Common myeloid progenitor, CD34-positive (primary cell): ENCODE results near the gene SCART1.

Experiments used
- CTCF ChIA-PET: fragments of 350-600 bp; sonication (Branson Sonifier 250); formaldehyde crosslinking; loops from one replicate; lab custom pipeline; 2021; ENCODE audit warnings: antibody characterized with exemption; lab: Charles Lee
- POLR2A ChIA-PET: fragments of 350-600 bp; sonication (Branson Sonifier 250); formaldehyde crosslinking; loops from one replicate; lab custom pipeline; 2021; ENCODE audit warnings: antibody characterized with exemption; lab: Charles Lee
- DNase-seq, 3 donors: peaks; one replicate each; pipeline versions ENCODE4 v3.0.0 to v3.0.0-alpha.2; 2013
- H3K27ac ChIP-seq, 2 experiments: 1 replicate in 1 of 2; 2 replicates in 1 of 2; pipeline ENCODE4 v1.7.0; 2013; ENCODE audit warnings: inconsistent platforms in 2 of 2, low read length in 2 of 2, mild to moderate bottlenecking in 2 of 2, low read depth in 1 of 2, moderate library complexity in 1 of 2; ENCODE audit not compliant: severe bottlenecking in 2 of 2, insufficient read depth in 1 of 2, poor library complexity in 1 of 2
- H3K27me3 ChIP-seq, 5 experiments: replicated peaks in 2 of 5; 1 replicate in 3 of 5; 2 replicates in 2 of 5; pipeline versions ENCODE4 v1.6.1 to v1.7.0; 2013; ENCODE audit warnings: low read length in 4 of 5, mild to moderate bottlenecking in 2 of 5, moderate library complexity in 2 of 5, inconsistent platforms in 1 of 5; ENCODE audit not compliant: insufficient read depth in 5 of 5, control insufficient read depth in 4 of 5
- H3K36me3 ChIP-seq, 4 experiments: 1 replicate in 2 of 4; 2 replicates in 2 of 4; pipeline versions ENCODE4 v1.6.1 to v1.7.0; 2013; ENCODE audit warnings: low read length in 3 of 4, control low read depth in 1 of 4, mild to moderate bottlenecking in 1 of 4; ENCODE audit not compliant: control insufficient read depth in 4 of 4, insufficient read depth in 4 of 4
- H3K4me1 ChIP-seq, 4 experiments: 1 replicate in 3 of 4; 2 replicates in 1 of 4; pipeline versions ENCODE4 v1.6.1 to v1.7.1; 2013; ENCODE audit warnings: low read length in 3 of 4, mild to moderate bottlenecking in 3 of 4, control low read depth in 1 of 4, inconsistent platforms in 1 of 4, moderate library complexity in 1 of 4; ENCODE audit not compliant: control insufficient read depth in 4 of 4, insufficient read depth in 4 of 4; ENCODE audit errors: control extremely low read depth in 1 of 4
- H3K4me3 ChIP-seq, 7 experiments: 1 replicate in 4 of 7; 2 replicates in 3 of 7; pipeline versions ENCODE4 v1.5.1 to v1.7.0; 2013; ENCODE audit warnings: mild to moderate bottlenecking in 7 of 7, low read length in 6 of 7, moderate library complexity in 6 of 7, inconsistent platforms in 2 of 7, low read depth in 2 of 7, control low read depth in 1 of 7; ENCODE audit not compliant: insufficient read depth in 4 of 7, control insufficient read depth in 1 of 7; ENCODE audit errors: extremely low read depth in 1 of 7
- H3K9me3 ChIP-seq, 5 experiments: 1 replicate in 4 of 5; 2 replicates in 1 of 5; pipeline versions ENCODE4 v1.6.1 to v1.7.1; 2013; ENCODE audit warnings: low read length in 4 of 5, mild to moderate bottlenecking in 2 of 5, inconsistent platforms in 1 of 5, low read depth in 1 of 5, moderate library complexity in 1 of 5; ENCODE audit not compliant: control insufficient read depth in 4 of 5, insufficient read depth in 2 of 5; ENCODE audit errors: control extremely low read depth in 1 of 5
- WGBS: methylation state at CpG from one replicate; pipeline ENCODE4 v1.1.5; 2013; ENCODE audit not compliant: insufficient coverage; 5-methylcytosine and 5-hydroxymethylcytosine counted together

The SCART1 gene

GRCh38 chr10:133461027-133461426 is 7.3 kb downstream of the SCART1 start:
- no peak for DNase-seq
- Histone ChIP-seq H3K4me3 (no peak overlapping the region), H3K36me3 (no peaks in the 10 kb centered on the region), H3K9me3 (peaks cover 0 to 24% (median 0%) of the 10 kb centered on the region in 5 experiments), H3K27ac (no peak overlapping the region), H3K4me1 (no peaks in the 10 kb centered on the region), H3K27me3 (peaks cover 0 to 7% (median 1%) of the 10 kb centered on the region in 5 experiments)
- 98% methylated on average over 6 of the region's 7 CpGs for WGBS
- ChIA-PET POLR2A (no interaction called here), CTCF (no interaction called here)

DNA sequence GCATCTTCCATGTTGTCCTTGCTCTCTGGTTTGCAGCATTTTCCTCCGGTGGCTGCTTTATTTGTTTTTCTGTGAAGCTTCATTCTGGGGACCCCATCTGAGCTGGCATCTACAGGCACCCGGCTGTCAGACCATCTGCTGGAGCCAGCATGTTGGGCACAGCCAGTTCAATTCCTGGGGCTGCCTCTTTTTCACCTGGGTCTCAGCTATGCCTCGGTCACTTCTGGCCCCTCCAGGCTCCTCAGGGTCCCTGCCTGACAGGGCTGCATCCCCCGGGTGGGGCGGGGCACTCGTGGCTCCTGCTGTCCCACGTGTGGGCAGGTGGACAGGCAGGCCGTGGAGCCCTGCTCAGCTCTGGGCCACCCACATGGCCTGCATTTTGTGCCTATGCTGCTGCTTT is 8.1 kb downstream of the SCART1 start:
- no peaks in the 10 kb centered on the region for H3K36me3 ChIP-seq
- peaks cover 0 to 7% (median 4%) of the 10 kb centered on the region in 5 experiments for H3K27me3 ChIP-seq
- no peak overlapping the region for H3K4me3 ChIP-seq
- 91% methylated on average over 7 of the region's 8 CpGs for WGBS
- H3K9me3 ChIP-seq, result peaks cover 0 to 24% (median 0%) of the 10 kb centered on the region in 5 experiments
- ChIA-PET POLR2A (no interaction called here), CTCF (interaction anchor here (1.2 kb wide), 1 partner anchor 24 kb away, joined by 3 read pairs; no protein-coding TSS in a partner anchor)
- H3K4me1 ChIP-seq, result no peaks in the 10 kb centered on the region
- DNase-seq, result no peak
- no peak overlapping the region for H3K27ac ChIP-seq

DNA sequence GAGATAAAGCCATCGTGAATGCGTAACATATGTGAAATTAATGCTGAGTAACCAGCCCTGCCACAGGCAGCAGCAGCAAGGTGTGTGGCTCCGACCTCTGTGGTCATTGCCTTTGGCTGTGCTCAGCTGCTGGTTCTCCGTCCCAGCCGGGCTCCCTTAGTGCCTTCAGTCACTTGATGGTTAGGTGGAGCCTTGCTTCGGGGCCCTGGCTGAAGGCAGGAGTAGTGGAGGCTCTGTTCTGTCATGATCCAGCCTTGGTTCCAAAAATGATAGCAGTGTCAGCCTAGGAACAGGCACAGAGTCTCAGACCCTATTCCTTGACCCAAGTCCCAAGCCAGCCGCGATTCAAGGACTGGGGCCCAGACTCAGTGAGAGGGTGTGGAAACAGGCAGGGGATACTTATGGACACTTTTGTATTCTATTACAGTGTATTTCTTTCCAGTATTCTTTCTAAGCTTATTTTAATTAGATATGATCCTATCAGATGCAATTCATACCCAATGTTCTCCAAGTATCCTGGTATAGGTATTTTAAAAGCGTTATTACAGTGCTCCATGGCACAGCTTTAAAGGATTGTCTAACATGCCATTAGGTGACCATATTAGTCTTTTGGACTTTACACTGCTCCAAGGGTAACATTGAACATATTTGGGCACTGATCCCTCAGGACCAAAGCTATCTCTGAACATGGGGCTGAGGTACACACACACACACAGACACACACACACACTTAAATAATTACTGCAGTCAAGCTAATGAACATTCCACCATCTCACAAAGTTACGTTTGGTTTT is 9.0 kb downstream of the SCART1 start:
- CTCF ChIA-PET, result interaction anchor here (1.2 kb wide), 1 partner anchor 25 kb away, joined by 3 read pairs; no protein-coding TSS in a partner anchor
- WGBS, result 95% methylated on average over 8 of the region's 10 CpGs
- DNase-seq, result no peak

GRCh38 chr10:133464582-133465031 is 10.9 kb downstream of the SCART1 start:
- no peaks in the 10 kb centered on the region for H3K36me3 ChIP-seq
- 93% methylated on average over 10 of the region's 12 CpGs for WGBS
- CTCF ChIA-PET, result no interaction called here

More for the DNA sequence above, 9.0 kb downstream of the SCART1 start:
- no peak overlapping the region for H3K27ac ChIP-seq
- peaks cover 0 to 7% (median 4%) of the 10 kb centered on the region in 5 experiments for H3K27me3 ChIP-seq
- POLR2A ChIA-PET, result no interaction called here
- no peak overlapping the region for H3K4me3 ChIP-seq
- no peaks in the 10 kb centered on the region for H3K36me3 ChIP-seq
- H3K9me3 ChIP-seq, result peaks cover 0 to 21% (median 0%) of the 10 kb centered on the region in 5 experiments
- no peaks in the 10 kb centered on the region for H3K4me1 ChIP-seq

DNA sequence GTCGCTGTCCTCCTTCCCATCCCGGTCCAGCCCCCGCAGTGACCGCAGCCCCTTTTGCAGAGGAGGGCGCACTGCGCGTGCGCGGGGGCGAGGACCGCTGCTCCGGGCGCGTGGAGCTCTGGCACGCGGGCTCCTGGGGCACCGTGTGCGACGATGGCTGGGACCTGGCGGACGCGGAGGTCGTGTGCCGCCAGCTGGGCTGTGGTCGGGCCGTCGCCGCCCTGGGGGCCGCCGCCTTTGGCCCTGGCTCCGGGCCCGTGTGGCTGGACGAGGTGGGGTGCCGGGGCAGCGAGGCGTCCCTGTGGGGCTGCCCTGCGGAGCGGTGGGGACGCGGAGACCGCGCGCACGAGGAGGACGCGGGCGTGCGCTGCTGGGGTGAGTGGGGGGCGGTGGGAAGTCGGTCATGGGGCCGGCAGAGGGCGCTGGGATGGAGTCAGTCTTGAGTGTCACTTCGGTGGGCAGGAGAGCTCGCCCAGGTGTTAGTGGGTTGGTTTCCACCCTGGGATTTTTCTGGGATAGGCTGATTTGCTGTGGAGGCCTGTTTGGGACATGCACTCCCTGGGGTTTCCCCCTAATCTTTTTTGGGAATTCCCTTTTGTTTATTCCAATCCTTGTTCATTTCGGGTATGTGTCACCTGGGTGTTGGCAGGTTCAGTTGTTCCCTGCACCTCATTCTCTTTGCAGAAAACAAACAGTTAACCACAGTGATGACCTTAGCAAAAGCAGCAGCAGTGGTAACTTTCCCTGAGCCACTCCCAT is 11.6 kb downstream of the SCART1 start:
- H3K36me3 ChIP-seq, result no peaks in the 10 kb centered on the region
- no peaks in the 10 kb centered on the region for H3K4me1 ChIP-seq
- peaks cover 0 to 17% (median under 1%) of the 10 kb centered on the region in 5 experiments for H3K9me3 ChIP-seq
- peaks cover 0 to 5% (median 4%) of the 10 kb centered on the region in 5 experiments for H3K27me3 ChIP-seq
- H3K4me3 ChIP-seq, result no peak overlapping the region
- 55% methylated on average over 44 of the region's 55 CpGs for WGBS
- H3K27ac ChIP-seq, result no peak overlapping the region
- DNase-seq, result no peak
- CTCF ChIA-PET, result no interaction called here
- POLR2A ChIA-PET, result no interaction called here

More at GRCh38 chr10:133464582-133465031, 10.9 kb downstream of the SCART1 start:
- Histone ChIP-seq H3K4me1 (no peaks in the 10 kb centered on the region), H3K4me3 (no peak overlapping the region), H3K27me3 (peaks cover 0 to 5% (median 4%) of the 10 kb centered on the region in 5 experiments), H3K27ac (no peak overlapping the region), H3K9me3 (peaks cover 0 to 17% (median 0%) of the 10 kb centered on the region in 5 experiments)
- POLR2A ChIA-PET, result no interaction called here
- DNase-seq, result no peak

GRCh38 chr10:133465950-133466474 is 12.3 kb downstream of the SCART1 start:
- H3K27me3 ChIP-seq, result peaks cover 0 to 5% (median 4%) of the 10 kb centered on the region in 5 experiments
- ChIA-PET POLR2A (no interaction called here), CTCF (no interaction called here)
- 96% methylated on average over 7 of the region's 7 CpGs for WGBS
- peaks cover 0 to 17% (median 3%) of the 10 kb centered on the region in 5 experiments for H3K9me3 ChIP-seq
- no peaks in the 10 kb centered on the region for H3K36me3 ChIP-seq
- H3K27ac ChIP-seq, result no peak overlapping the region
- no peaks in the 10 kb centered on the region for H3K4me1 ChIP-seq
- H3K4me3 ChIP-seq, result no peak overlapping the region
- DNase-seq, result no peak
